ENCODE results near the gene C3orf80. TPM values are rescaled to one million over a fixed set of nuclear protein-coding genes. Genes with fewer than 3 reads are reported as not detected.

The C3orf80 gene
- polyA plus RNA-seq, 1 experiment, result 0.11 TPM

- ChIA-PET CTCF (interaction anchor here (0.8 to 1.2 kb wide), 2 partner anchors 19 to 204 kb away, joined by 3 to 4 read pairs; no protein-coding TSS in a partner anchor), POLR2A (no interaction called here)
- DNase-seq (ENCODE audit: low read depth), result no peak
- Histone ChIP-seq H3K27me3 (ENCODE audit: control insufficient read depth, insufficient read depth, low read length) (no peaks in the 10 kb centered on the region; the same call in 1 of the 2 replicates), H3K4me3 (ENCODE audit: low read depth, low read length) (no peak overlapping the region), H3K36me3 (ENCODE audit: control insufficient read depth, insufficient read depth, low read length) (no peaks in the 10 kb centered on the region)
- TF ChIP-seq, protein P1, sequence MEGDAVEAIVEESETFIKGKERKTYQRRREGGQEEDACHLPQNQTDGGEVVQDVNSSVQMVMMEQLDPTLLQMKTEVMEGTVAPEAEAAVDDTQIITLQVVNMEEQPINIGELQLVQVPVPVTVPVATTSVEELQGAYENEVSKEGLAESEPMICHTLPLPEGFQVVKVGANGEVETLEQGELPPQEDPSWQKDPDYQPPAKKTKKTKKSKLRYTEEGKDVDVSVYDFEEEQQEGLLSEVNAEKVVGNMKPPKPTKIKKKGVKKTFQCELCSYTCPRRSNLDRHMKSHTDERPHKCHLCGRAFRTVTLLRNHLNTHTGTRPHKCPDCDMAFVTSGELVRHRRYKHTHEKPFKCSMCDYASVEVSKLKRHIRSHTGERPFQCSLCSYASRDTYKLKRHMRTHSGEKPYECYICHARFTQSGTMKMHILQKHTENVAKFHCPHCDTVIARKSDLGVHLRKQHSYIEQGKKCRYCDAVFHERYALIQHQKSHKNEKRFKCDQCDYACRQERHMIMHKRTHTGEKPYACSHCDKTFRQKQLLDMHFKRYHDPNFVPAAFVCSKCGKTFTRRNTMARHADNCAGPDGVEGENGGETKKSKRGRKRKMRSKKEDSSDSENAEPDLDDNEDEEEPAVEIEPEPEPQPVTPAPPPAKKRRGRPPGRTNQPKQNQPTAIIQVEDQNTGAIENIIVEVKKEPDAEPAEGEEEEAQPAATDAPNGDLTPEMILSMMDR (IDR thresholded peaks at IDR 0.05; ENCODE audit: insufficient read depth, low read depth, low read length), result no peak
These were observed 32.8 kb upstream of the C3orf80 start for GRCh38 chr3:160192310-160193029.

DNA sequence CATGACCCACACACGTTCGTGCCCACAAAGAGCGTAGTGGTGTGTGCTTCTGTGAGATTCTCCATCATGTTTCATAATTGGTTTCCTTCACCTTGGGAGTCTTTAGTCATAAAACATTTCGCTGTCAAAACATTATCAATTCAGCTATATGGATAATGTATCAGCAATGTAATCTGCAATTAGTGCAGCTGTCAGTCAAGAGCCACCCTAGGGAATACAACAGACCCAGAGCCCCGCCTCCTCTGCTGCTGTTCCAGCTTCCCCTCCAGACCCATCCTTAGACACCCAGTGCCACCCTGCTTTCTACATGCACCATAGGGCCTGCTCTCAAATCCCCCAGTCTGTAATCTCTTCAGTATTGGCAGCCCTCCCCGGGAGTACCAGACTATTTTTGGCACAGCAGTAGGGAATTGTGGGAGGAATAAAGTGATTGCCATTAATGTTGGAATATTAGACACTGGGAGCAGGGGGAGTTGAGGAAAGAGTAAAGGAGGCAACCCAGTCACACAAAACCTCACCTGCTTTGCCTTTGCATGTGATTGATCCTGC is 31.5 kb upstream of the C3orf80 start:
- Histone ChIP-seq H3K4me3 (ENCODE audit: low read depth, low read length) (no peak overlapping the region), H3K27me3 (ENCODE audit: control insufficient read depth, insufficient read depth, low read length) (no peaks in the 10 kb centered on the region; the same call in 1 of the 2 replicates), H3K36me3 (ENCODE audit: control insufficient read depth, insufficient read depth, low read length) (no peaks in the 10 kb centered on the region)
- CTCF ChIA-PET, result no interaction called here
- TF ChIP-seq, protein P1 (IDR thresholded peaks at IDR 0.05; ENCODE audit: insufficient read depth, low read depth, low read length), result no peak
- DNase-seq (ENCODE audit: low read depth), result no peak
- POLR2A ChIA-PET, result no interaction called here

- no peak for DNase-seq (ENCODE audit: low read depth)
- TF ChIP-seq, protein P1 (IDR thresholded peaks at IDR 0.05; ENCODE audit: insufficient read depth, low read depth, low read length), result no peak
- ChIA-PET CTCF (interaction anchor here (1.6 kb wide), 1 partner anchor 9 kb away, joined by 3 read pairs; no protein-coding TSS in a partner anchor), POLR2A (no interaction called here)
- no peaks in the 10 kb centered on the region for H3K27me3 ChIP-seq (ENCODE audit: control insufficient read depth, insufficient read depth, low read length)
- no peaks in the 10 kb centered on the region for H3K36me3 ChIP-seq (ENCODE audit: control insufficient read depth, insufficient read depth, low read length)
- H3K4me3 ChIP-seq (ENCODE audit: low read depth, low read length), result no peak overlapping the region
These were observed 30.8 kb upstream of the C3orf80 start for GRCh38 chr3:160194438-160194837.

DNA sequence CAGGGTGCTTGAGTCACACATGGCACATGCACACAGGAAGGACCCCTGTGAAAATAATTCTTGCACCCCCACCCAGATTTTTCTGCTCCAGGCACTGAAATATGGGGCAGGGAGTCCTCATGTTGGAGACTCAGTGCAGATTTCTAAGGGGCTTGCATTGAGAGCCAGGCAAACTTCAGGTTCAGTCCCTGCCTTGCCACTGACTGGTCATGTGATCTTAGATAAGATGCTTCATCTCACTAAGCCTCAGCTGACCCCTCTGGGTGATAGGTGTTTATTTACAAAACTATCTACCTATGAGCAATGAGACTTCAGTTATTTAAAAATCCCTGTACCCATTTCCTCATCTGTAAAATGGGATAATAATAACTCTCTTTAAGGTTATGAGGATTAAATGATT is 30.1 kb upstream of the C3orf80 start:
- no peaks in the 10 kb centered on the region for H3K36me3 ChIP-seq (ENCODE audit: control insufficient read depth, insufficient read depth, low read length)
- ChIA-PET CTCF (interaction anchor here (1.6 kb wide), 1 partner anchor 10 kb away, joined by 3 read pairs; no protein-coding TSS in a partner anchor), POLR2A (no interaction called here)
- no peak overlapping the region for H3K4me3 ChIP-seq (ENCODE audit: low read depth, low read length)
- TF ChIP-seq, protein P1 (IDR thresholded peaks at IDR 0.05; ENCODE audit: insufficient read depth, low read depth, low read length), result no peak
- DNase-seq (ENCODE audit: low read depth), result no peak
- H3K27me3 ChIP-seq (ENCODE audit: control insufficient read depth, insufficient read depth, low read length), result no peaks in the 10 kb centered on the region

DNA sequence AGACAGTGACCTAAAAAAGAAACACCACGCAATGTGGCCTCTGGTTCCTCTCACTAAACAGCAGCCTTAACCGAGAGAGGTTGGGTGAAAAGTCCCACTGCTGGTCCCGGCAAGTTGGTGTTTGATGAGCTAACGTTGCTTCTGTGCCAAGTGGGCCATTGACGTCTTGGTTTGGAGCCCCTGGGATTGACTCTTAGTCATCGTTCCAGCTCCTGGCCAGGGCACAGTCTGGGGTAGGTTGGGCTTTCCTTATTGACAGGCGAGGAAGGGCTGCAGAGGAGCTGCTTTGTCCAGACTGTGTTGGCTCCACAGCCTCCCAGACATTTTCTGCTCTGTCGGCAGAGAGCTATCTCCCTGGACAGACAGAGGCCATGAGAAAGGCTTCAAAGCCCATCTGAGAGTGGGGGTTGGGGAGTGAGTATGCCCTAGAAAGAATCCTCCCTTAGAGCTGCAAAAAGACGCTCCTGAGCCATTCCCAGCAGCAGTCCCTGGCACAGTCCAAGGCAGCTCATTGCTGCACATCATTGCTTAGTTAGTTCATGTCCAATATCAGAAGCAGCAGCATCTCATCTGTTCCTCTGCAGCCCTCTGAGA is 28.6 kb upstream of the C3orf80 start:
- no peaks in the 10 kb centered on the region for H3K36me3 ChIP-seq (ENCODE audit: control insufficient read depth, insufficient read depth, low read length)
- no peaks in the 10 kb centered on the region for H3K27me3 ChIP-seq (ENCODE audit: control insufficient read depth, insufficient read depth, low read length)
- ChIA-PET CTCF (interaction anchor here (0.8 to 1.5 kb wide), 2 partner anchors 9 to 14 kb away, joined by 3 read pairs; no protein-coding TSS in a partner anchor), POLR2A (no interaction called here)
- TF ChIP-seq, protein P1 (IDR thresholded peaks at IDR 0.05; ENCODE audit: insufficient read depth, low read depth, low read length), result no peak
- H3K4me3 ChIP-seq (ENCODE audit: low read depth, low read length), result no peak overlapping the region
- DNase-seq (ENCODE audit: low read depth), result no peak

Data from BJ (cell line).